DOHH2 (cell line): Measurements from ENCODE around the gene PKD1L1.

Experiments used
- H3F3A ChIP-seq: fragments of 200-600 bp; sonication (generic), shearing (Covaris generic); 2 replicates; pipeline ENCODE4 v1.6.0; 2016; ENCODE audit warnings: antibody characterized with exemption, mild to moderate bottlenecking; ENCODE audit not compliant: control insufficient read depth, insufficient read depth
- H3K27ac ChIP-seq: fragments of 200-600 bp; sonication (generic); 2 replicates; pipeline ENCODE4 v1.5.1; 2014; ENCODE audit warnings: low read depth, mild to moderate bottlenecking, low read length, moderate library complexity
- H3K27me3 ChIP-seq: fragments of 200-600 bp; sonication (generic); 2 replicates; pipeline ENCODE4 v1.6.1; 2014; ENCODE audit warnings: mild to moderate bottlenecking, low read length, mixed read lengths; ENCODE audit not compliant: control insufficient read depth
- H3K36me3 ChIP-seq: fragments of 200-600 bp; sonication (generic); 2 replicates; pipeline ENCODE4 v1.6.1; 2014; ENCODE audit warnings: mild to moderate bottlenecking, low read length, moderate library complexity, mixed read lengths; ENCODE audit not compliant: control insufficient read depth
- H3K4me1 ChIP-seq: fragments of 200-600 bp; sonication (generic); 2 replicates; pipeline ENCODE4 v1.6.1; 2014; ENCODE audit warnings: mild to moderate bottlenecking, low read length, mixed read lengths; ENCODE audit not compliant: control insufficient read depth
- H3K4me2 ChIP-seq: fragments of 200-600 bp; sonication (generic); 2 replicates; pipeline ENCODE4 v1.6.0; 2014; ENCODE audit warnings: mild to moderate bottlenecking, low read length, moderate library complexity
- H3K4me3 ChIP-seq: fragments of 200-600 bp; sonication (generic); 2 replicates; pipeline ENCODE4 v1.5.1; 2014; ENCODE audit warnings: mild to moderate bottlenecking, low read length, mixed read lengths
- H3K79me2 ChIP-seq: fragments of 200-600 bp; sonication (generic); 2 replicates; pipeline ENCODE4 v1.6.1; 2014; ENCODE audit warnings: mild to moderate bottlenecking, low read length, mixed read lengths; ENCODE audit not compliant: control insufficient read depth
- H3K9me2 ChIP-seq: fragments of 200-600 bp; sonication (generic); replicated peaks from 2 replicates; pipeline ENCODE4 v1.6.1; 2014; ENCODE audit warnings: mild to moderate bottlenecking, low read length, mixed read lengths; ENCODE audit not compliant: control insufficient read depth
- H3K9me3 ChIP-seq: fragments of 200-600 bp; sonication (generic); 2 replicates; pipeline ENCODE4 v1.6.1; 2014; ENCODE audit warnings: antibody characterized with exemption, low read length, mixed read lengths; ENCODE audit not compliant: control insufficient read depth, insufficient read depth
- H4K20me1 ChIP-seq: fragments of 200-600 bp; sonication (generic); 2 replicates; pipeline ENCODE4 v1.6.0; 2014; ENCODE audit warnings: low read depth, mild to moderate bottlenecking, antibody characterized with exemption, low read length, moderate library complexity; ENCODE audit not compliant: control insufficient read depth, insufficient read depth
- CTCF ChIP-seq: fragments of 200-600 bp; sonication (generic); IDR thresholded peaks from one replicate; pipeline ENCODE4 v1.5.1; 2014; ENCODE audit warnings: antibody characterized with exemption, mild to moderate bottlenecking, low read depth, low read length; ENCODE audit not compliant: poor library complexity, severe bottlenecking
- EZH2phosphoT487 ChIP-seq: fragments of 200-600 bp; sonication (generic); IDR thresholded peaks from 2 replicates; pipeline ENCODE4 v1.6.1; 2017; ENCODE audit warnings: borderline replicate concordance, mild to moderate bottlenecking, antibody characterized with exemption, low read length, moderate library complexity, mixed read lengths

PKD1L1 gene

GRCh38 chr7:47968847-47969774 is 20.8 kb upstream of the PKD1L1 start:
- Histone ChIP-seq H3F3A (peaks cover 18% of the 10 kb centered on the region), H3K27ac (no peak overlapping the region), H3K4me3 (no peak overlapping the region), H3K9me3 (no peaks in the 10 kb centered on the region), H4K20me1 (no peaks in the 10 kb centered on the region), H3K9me2 (no peaks in the 10 kb centered on the region), H3K4me2 (no peak overlapping the region), H3K4me1 (peaks cover 14% of the 10 kb centered on the region), H3K36me3 (peaks cover 89% of the 10 kb centered on the region), H3K79me2 (no peaks in the 10 kb centered on the region), H3K27me3 (no peaks in the 10 kb centered on the region)
- TF ChIP-seq CTCF (peak; percentile 97), EZH2phosphoT487 (no peak)

- no peaks in the 10 kb centered on the region for H3K9me2 ChIP-seq
- no peak for TF ChIP-seq EZH2phosphoT487
- no peak for TF ChIP-seq CTCF
- peaks cover 87% of the 10 kb centered on the region for H3K36me3 ChIP-seq
Measured at GRCh38 chr7:47967708-47968107, 19.4 kb upstream of the PKD1L1 start.

GRCh38 chr7:47967123-47967522 is 18.9 kb upstream of the PKD1L1 start:
- peaks cover 14% of the 10 kb centered on the region; the same call in 1 of the 2 replicates for H3F3A ChIP-seq
- H3K79me2 ChIP-seq = no peaks in the 10 kb centered on the region
- H3K27me3 ChIP-seq = no peaks in the 10 kb centered on the region
- H3K4me1 ChIP-seq = peaks cover 14% of the 10 kb centered on the region
- no peak overlapping the region for H3K4me3 ChIP-seq
- H3K4me2 ChIP-seq = no peak overlapping the region
- peaks cover 88% of the 10 kb centered on the region for H3K36me3 ChIP-seq
- no peak for TF ChIP-seq EZH2phosphoT487
- H4K20me1 ChIP-seq = no peaks in the 10 kb centered on the region
- no peaks in the 10 kb centered on the region for H3K9me3 ChIP-seq
- H3K27ac ChIP-seq = no peak overlapping the region
- H3K9me2 ChIP-seq = no peaks in the 10 kb centered on the region

More at GRCh38 chr7:47967708-47968107, 19.4 kb upstream of the PKD1L1 start:
- H4K20me1 ChIP-seq = no peaks in the 10 kb centered on the region
- no peak overlapping the region for H3K27ac ChIP-seq
- H3F3A ChIP-seq = peaks cover 18% of the 10 kb centered on the region
- no peaks in the 10 kb centered on the region for H3K9me3 ChIP-seq
- H3K4me3 ChIP-seq = no peak overlapping the region
- H3K79me2 ChIP-seq = no peaks in the 10 kb centered on the region
- peaks cover 14% of the 10 kb centered on the region for H3K4me1 ChIP-seq
- H3K27me3 ChIP-seq = no peaks in the 10 kb centered on the region
- no peak overlapping the region for H3K4me2 ChIP-seq

- no peaks in the 10 kb centered on the region for H3K27me3 ChIP-seq
- H3K9me2 ChIP-seq = no peaks in the 10 kb centered on the region
- peaks cover 89% of the 10 kb centered on the region for H3K36me3 ChIP-seq
- no peaks in the 10 kb centered on the region for H3F3A ChIP-seq
- H3K79me2 ChIP-seq = no peaks in the 10 kb centered on the region
- no peaks in the 10 kb centered on the region for H3K9me3 ChIP-seq
- no peaks in the 10 kb centered on the region for H4K20me1 ChIP-seq
- H3K4me3 ChIP-seq = no peak overlapping the region
- no peak overlapping the region for H3K27ac ChIP-seq
- TF ChIP-seq EZH2phosphoT487 (no peak), CTCF (no peak)
- peaks cover 11% of the 10 kb centered on the region for H3K4me1 ChIP-seq
- H3K4me2 ChIP-seq = no peak overlapping the region
Measured at GRCh38 chr7:47965456-47965855, 17.2 kb upstream of the PKD1L1 start.
